Measurements from ENCODE around the gene DNAJC5.
A peak's percentile ranks its signal among the peaks of the same experiment; 100 is the strongest.
"Not testable (repeated sequence)": the region's sequence is repeated elsewhere in the genome, so short reads cannot be mapped to it uniquely, and the experiment has no call there.

Gene DNAJC5

DNA sequence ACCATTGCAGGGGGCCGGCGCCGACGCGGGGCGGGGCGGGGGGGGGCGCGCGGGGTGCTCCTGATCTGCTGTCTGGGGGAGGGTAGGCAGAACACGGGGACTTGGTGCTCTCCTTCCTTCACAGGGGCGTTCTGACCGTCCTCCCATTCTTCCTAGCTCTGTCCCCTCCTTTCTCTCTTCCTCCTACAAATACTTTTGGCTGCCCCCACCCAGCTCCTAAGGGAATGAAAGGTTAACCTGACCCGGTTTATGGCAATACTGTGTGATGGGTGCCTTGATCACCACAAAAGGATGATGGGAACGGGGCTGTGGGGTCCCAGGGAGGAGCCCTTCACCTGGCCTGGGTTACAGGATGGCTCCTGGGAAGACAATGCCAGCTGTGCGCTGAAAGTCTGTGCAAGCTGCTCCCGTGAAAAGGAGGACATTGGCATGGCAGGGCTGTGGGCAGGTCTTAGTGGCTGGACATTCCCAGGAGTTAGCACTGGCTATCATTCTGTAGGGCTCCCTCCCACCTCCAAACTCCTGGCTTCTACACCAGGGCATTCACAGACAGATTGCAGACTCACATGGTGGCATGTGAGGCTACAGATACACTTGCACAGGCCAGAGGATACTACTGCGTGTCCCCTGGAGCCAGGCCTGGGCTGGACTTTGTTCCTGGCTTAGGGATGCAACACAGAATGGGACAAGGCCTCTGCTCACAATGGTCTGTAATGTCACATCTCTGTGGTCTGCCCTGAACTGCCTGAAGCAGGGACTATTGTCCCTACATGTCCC, 31.7 kb upstream of the DNAJC5 start:
- TF ChIP-seq, protein P1, sequence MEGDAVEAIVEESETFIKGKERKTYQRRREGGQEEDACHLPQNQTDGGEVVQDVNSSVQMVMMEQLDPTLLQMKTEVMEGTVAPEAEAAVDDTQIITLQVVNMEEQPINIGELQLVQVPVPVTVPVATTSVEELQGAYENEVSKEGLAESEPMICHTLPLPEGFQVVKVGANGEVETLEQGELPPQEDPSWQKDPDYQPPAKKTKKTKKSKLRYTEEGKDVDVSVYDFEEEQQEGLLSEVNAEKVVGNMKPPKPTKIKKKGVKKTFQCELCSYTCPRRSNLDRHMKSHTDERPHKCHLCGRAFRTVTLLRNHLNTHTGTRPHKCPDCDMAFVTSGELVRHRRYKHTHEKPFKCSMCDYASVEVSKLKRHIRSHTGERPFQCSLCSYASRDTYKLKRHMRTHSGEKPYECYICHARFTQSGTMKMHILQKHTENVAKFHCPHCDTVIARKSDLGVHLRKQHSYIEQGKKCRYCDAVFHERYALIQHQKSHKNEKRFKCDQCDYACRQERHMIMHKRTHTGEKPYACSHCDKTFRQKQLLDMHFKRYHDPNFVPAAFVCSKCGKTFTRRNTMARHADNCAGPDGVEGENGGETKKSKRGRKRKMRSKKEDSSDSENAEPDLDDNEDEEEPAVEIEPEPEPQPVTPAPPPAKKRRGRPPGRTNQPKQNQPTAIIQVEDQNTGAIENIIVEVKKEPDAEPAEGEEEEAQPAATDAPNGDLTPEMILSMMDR (IDR thresholded peaks at IDR 0.05; ENCODE audit: low read depth, low read length, missing control alignments) = no peak
- DNase-seq (ENCODE audit: low read depth) = no peak
- H3K4me3 ChIP-seq (ENCODE audit: low read depth, low read length) = peak overlapping the region; percentile 98

DNA sequence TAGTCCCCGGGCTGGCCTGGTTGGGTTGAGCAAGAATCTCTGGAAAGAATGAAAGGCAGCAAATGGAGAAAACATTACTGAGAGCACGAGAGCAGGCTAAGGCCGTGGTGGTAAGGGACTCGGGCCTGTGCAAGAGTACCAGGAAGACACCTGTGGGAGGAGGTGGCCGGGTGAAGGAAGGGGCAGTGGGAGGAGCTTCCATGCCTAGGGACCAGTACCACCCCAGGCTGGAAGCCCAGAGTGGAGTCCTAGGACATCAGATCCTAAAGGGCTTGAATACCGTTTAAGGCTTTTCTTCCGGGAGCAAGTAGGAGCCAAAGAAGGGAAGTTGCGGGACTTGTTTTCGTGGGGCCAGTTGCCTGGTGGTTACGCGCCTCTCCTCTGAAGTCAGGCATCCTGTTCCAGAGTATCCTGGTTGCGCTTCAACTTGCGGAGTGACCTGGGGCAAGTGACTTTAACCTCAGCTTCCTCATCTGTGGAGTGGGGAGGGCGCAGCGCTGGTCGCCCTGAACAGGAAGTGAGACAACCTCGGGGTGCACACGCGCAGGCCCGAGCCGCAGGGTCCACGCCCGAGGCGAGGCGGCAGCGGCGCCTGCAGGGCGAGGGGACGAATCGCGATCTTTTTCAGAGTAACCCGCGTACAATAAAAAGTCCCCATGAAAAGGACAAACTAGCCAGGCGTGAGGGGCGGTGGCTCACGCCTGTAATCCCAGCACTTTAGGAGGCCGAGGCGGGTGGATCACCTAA, 31.0 kb upstream of the DNAJC5 start:
- peak overlapping the region; percentile 98 for H3K4me3 ChIP-seq (ENCODE audit: low read depth, low read length)
- DNase-seq (ENCODE audit: low read depth) = peak; percentile 88
- TF ChIP-seq, protein P1 (IDR thresholded peaks at IDR 0.05; ENCODE audit: low read depth, low read length, missing control alignments) = peak; percentile 84

DNA sequence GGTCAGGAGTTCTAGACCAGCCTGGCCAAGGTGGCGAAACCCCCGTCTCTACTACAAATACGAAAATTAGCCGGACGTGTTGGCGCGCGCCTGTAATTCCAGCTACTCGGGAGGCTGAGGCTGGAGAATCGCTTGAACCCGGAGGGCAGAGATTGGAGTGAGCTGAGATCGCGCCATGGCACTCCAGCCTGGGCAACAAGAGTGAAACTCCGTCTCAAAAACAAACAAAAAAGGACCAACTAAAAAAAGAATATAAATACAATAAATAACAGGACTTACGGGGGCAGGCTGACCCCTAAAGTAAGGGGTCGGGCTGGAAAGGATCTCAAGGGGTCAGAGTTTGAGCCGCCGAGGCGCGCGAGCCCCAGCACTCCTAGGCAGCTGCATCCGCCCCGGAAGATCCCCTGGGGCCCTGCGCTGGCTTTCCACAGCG, 30.4 kb upstream of the DNAJC5 start:
- TF ChIP-seq, protein P1 (IDR thresholded peaks at IDR 0.05; ENCODE audit: low read depth, low read length, missing control alignments) = no peak
- H3K4me3 ChIP-seq (ENCODE audit: low read depth, low read length) = peak overlapping the region; percentile 98
- no peak for DNase-seq (ENCODE audit: low read depth)

DNA sequence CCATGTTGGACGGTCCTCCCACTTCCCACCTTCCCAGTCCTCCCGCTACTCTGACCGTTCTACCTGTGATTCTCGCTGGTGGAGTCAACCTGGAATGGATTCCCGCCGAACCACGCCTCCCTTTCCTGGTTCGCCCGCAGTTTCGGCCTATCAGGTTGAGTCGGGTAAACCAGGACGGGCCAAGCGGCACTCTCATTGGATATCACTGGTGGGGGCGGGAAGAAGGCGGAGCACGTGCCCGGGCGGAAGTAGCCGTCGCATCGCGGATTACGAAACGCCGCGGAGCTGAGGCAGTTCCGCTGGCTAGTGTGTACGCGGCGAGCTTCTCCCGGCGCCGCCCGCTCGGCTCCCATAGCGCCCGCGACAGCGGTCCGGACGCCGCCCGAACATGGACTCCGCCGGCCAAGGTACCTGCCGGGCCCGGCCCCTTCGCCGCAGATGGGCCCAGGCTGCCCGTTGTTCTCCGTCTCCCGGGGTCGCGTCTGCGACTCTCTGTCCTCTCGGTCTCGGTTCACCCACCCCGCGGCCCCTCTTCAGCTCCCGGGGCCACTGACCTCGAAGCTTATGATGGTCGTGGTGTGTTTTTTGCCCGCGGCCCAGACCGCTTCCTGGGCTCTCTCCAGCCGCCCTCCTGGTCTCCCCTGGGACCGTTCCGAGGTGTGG, 29.8 kb upstream of the DNAJC5 start, which contains the start of gene TPD52L2:
TSS of gene TPD52L2 (plus strand) at position 293 of the 663 bp plus-strand sequence. CDS start at position 389, 96 bp downstream.
- DNase-seq (ENCODE audit: low read depth) = peak; percentile 96
- peak within 1 kb of the TSS; percentile 98 for H3K4me3 ChIP-seq (ENCODE audit: low read depth, low read length)
- TF ChIP-seq, protein P1 (IDR thresholded peaks at IDR 0.05; ENCODE audit: low read depth, low read length, missing control alignments) = no peak

DNA sequence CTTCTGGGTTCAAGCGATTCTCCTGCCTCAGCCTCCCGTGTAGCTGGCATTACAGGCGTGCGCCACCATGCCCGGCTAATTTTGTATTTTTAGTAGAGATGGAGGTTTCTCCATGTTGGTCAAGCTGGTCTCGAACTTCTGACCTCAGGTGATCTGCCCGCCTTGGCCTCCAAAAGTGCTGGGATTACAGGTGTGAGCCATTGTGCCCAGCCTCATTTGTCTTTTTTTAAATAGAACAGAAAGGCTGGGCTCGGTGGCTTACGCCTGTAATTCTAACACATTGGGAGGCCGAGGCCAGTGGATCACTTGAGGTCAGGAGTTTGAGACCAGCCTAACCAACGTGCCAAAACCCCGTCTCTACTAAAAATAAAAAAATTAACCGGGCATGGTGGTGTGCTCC, 27.9 kb upstream of the DNAJC5 start:
- DNase-seq (ENCODE audit: low read depth); H3K4me3 ChIP-seq (ENCODE audit: low read depth, low read length): not testable (repeated sequence)

DNA sequence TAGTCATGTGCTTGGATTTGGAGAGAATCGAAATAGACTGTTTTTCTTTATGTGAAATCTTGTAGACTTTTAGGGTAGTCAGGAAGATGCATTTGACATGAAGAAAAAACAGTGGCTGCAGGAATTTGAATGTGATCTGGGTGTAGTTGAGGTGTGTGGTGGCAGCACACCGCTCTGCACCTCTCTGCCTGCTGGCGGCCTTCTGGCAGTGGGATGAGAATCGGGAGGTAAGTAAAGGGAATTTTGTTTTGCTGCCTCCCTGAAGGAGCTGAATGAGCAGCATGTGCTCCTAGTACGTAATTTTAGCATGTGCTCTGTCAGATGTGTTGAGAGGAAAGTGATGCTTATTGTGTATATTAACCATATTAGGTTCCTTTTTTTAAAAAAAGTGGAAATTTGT, 26.7 kb upstream of the DNAJC5 start:
- TF ChIP-seq, protein P1 (IDR thresholded peaks at IDR 0.05; ENCODE audit: low read depth, low read length, missing control alignments) = no peak
- no peak for DNase-seq (ENCODE audit: low read depth)
- H3K4me3 ChIP-seq (ENCODE audit: low read depth, low read length) = no peak overlapping the region

DNA sequence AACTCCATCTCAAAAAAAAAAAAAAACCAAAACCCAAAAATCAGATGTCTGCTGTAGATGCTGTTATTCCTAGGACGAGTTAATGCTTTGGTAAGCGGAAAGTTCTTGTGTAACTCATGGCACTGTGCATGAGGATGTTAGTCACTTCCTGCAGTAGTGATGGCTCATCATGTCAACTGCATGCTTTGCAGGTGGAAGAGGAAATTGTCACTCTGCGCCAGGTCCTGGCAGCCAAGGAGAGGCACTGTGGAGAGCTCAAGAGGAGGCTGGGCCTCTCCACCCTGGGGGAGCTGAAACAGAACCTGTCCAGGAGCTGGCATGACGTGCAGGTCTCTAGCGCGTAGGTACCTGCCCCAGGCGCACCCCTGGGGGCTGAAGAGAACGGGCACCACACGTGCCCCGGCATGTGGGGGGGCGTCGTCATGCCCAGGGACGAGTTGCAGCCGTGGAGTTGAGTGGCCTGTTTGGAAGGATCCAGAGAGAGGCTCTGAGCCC, 21.4 kb upstream of the DNAJC5 start:
- TF ChIP-seq, protein P1 (IDR thresholded peaks at IDR 0.05; ENCODE audit: low read depth, low read length, missing control alignments) = no peak
- H3K4me3 ChIP-seq (ENCODE audit: low read depth, low read length) = no peak overlapping the region
- DNase-seq (ENCODE audit: low read depth) = no peak

DNA sequence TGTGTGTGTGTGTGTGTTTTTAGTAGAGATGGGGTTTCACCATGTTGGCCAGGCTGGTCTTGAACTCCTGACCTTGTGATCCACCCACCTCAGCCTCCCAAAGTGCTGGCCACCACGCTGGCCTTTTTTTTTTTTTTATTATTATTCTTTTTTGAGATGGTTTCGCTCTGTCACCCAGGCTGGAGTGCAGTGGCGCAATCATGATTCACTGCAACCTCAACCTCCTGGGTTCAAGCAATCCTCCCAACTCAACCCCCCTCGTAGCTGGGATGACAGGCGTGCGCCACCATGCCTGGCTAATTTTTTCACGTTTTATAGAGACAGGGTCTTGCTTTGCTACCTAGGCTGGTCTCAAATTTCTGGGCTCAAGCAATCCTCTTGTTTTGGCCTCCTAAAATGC, 20.7 kb upstream of the DNAJC5 start:
- H3K4me3 ChIP-seq (ENCODE audit: low read depth, low read length); DNase-seq (ENCODE audit: low read depth): not testable (repeated sequence)
